Brain microvascular endothelial cell (primary cell): ENCODE data around the gene CCDC138.

ENCODE experiments used
- DNase-seq: peaks from one replicate; pipeline ENCODE4 v3.0.0-alpha.2; 2020
- H3K27ac ChIP-seq: fragments of 250-450 bp; sonication (Bioruptor Pico); 2 replicates; pipeline ENCODE4 v1.5.1; 2020; ENCODE audit warnings: mild to moderate bottlenecking, moderate library complexity
- H3K27me3 ChIP-seq: fragments of 250-450 bp; sonication (Bioruptor Pico); replicated peaks from 2 replicates; pipeline ENCODE4 v1.5.1; 2020; ENCODE audit warnings: mild to moderate bottlenecking
- H3K36me3 ChIP-seq: fragments of 250-450 bp; sonication (Bioruptor Pico); replicated peaks from 2 replicates; pipeline ENCODE4 v1.5.1; 2020; ENCODE audit warnings: mild to moderate bottlenecking
- H3K4me3 ChIP-seq: 2 replicates; pipeline ENCODE4 v1.5.1; 2011; ENCODE audit warnings: low read depth, mild to moderate bottlenecking, control low read depth, low read length, moderate library complexity
- CTCF ChIP-seq: IDR thresholded peaks from 2 replicates; pipeline ENCODE4 v1.5.1; 2011; ENCODE audit warnings: low read depth, mild to moderate bottlenecking, moderate library complexity, low read length, control low read depth, inconsistent platforms; ENCODE audit errors: missing control alignments
- in situ Hi-C: cut with HindIII; loops from 2 replicates; pipeline ENCODE4 v1.10.0; 2017; ENCODE audit warnings: low sequenced_read_pairs, low pct_ligation_motif_present

Gene CCDC138

GRCh38 chr2:108910011-108910431, 123.5 kb downstream of the CCDC138 start:
- H3K27me3 ChIP-seq = no peaks in the 10 kb centered on the region
- H3K36me3 ChIP-seq = no peaks in the 10 kb centered on the region
- in situ Hi-C loops = no loop called here
- no peak overlapping the region for H3K4me3 ChIP-seq
- no peak for DNase-seq
- TF ChIP-seq CTCF = no peak
- no peak overlapping the region for H3K27ac ChIP-seq

DNA sequence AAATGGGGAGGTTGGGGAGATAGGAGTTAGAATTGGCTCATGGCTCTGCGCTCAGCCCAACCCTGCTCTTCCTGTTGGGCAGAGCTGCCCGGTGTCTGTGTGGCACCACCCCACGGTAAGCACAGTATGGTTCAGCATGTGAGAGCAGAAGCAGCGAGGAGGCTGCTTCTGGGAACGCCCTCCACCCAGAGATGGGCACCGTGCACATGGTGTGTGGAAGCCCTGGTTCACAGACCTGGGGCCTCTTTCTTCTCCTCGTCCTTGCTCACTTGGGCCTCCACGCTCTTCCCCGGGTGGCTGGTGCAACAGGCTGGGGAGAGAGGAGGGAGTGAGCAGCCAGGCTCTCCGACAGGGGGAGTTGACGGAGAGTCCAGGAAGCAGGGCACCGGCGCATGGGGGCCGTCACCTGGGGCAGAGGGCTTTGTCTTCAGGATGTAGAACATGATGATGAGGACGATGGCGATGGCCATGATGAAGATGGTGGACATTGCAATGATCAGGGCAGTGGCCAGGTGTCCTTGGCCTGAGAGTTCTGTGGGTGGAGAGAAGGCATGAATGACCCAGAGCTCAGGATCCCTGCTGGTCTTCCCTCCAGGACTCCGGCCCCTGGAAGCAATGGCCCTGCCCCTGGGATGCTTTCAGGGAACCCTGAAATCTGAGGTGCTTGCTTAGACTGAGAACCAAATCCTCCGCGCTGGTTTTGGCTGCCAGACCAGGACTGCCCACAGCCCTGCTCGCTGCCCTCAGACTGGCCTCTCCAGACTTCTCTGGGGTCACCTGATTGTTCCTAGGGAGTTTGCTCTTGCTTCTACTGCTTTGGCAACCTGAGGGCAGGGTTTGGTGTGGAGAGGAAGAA, 124.2 kb downstream of the CCDC138 start:
- in situ Hi-C loops = no loop called here
- Histone ChIP-seq H3K27me3 (no peaks in the 10 kb centered on the region), H3K36me3 (no peaks in the 10 kb centered on the region), H3K27ac (no peak overlapping the region), H3K4me3 (no peak overlapping the region)
- TF ChIP-seq CTCF = no peak
- no peak for DNase-seq

DNA sequence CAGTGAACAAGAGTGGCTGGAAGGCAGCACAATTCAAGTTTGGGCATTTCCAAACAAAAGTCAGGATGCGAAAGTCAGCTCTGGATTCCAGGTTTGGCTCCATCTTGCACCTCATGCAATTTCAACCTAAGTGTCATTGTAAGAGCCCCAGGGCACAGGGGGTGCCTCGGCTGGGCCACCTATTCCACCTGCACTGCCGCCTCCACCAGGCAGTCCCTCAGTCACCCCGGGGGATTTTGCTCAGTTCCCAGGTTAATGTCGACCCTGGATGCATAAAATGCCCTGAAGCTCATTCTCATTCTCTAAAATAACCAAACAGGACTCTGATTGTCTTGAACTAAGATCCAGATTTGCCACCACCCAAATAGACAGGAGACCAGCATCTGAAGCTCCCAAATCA, 124.8 kb downstream of the CCDC138 start:
- H3K4me3 ChIP-seq = no peak overlapping the region
- in situ Hi-C loops = no loop called here
- H3K27me3 ChIP-seq = no peaks in the 10 kb centered on the region
- H3K27ac ChIP-seq = no peak overlapping the region
- H3K36me3 ChIP-seq = no peaks in the 10 kb centered on the region
- no peak for DNase-seq
- TF ChIP-seq CTCF = no peak

DNA sequence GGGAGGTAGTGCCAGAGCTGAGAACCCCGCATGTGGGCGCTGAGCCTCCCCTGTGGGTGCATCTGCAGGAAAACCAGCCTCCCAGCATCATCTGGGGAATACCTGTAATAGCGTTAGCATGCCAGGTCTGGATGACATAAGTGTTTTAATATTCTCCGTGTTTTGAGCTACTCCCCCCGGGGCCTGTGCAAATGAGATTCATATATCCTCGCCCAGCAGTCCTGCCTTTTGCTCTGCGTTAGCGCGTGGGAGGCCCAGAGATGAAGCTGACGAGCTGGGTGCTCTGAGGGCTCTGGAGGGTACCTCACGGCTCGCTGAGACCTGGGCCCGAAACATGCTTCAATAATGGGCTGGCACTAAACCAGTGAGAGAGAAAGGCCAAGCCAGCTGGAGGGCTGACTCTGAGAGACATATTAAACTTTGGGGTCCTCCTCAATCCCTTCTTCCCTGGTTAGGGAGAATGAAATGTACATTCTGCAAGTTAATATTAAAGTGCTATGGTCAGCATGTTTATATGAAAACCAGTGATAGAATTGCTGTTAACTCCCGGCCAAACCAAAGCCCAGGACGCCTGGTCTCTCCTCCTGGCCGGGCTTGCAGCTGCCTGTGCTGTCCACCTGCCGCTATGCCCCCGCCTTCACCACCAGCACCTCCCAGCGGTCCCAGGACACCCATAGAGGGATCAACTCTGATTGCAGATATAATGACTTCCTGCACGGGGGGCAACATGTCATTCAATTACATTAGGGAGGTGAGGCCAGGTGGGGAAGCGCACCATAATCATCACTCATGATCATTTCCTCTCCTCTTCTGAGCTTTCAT, 125.4 kb downstream of the CCDC138 start:
- no peak for DNase-seq
- in situ Hi-C loops = no loop called here
- no peak overlapping the region for H3K27ac ChIP-seq
- no peak overlapping the region for H3K4me3 ChIP-seq
- no peaks in the 10 kb centered on the region for H3K36me3 ChIP-seq
- H3K27me3 ChIP-seq = peaks cover 2% of the 10 kb centered on the region
- no peak for TF ChIP-seq CTCF

DNA sequence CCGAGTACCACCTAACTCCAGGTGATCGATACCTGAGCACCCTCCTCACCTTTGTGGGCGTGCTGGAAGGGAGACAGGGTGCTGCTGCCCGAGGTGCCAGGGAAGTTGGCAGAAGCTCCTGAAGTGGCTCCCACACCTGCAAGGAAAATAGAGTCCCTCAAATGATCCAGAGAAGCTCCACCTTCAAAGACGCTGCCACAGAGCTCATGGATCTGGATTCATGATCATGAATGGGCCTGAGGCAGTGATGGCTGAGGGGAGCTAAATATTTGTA, 126.0 kb downstream of the CCDC138 start:
- no peak overlapping the region for H3K27ac ChIP-seq
- no peak for TF ChIP-seq CTCF
- no peaks in the 10 kb centered on the region for H3K36me3 ChIP-seq
- DNase-seq = no peak
- peaks cover 3% of the 10 kb centered on the region for H3K27me3 ChIP-seq
- in situ Hi-C loops = no loop called here
- no peak overlapping the region for H3K4me3 ChIP-seq
